GM19328 (cell line): ENCODE results near the gene ELMOD3.
"Not testable (repeated sequence)": the region's sequence is repeated elsewhere in the genome, so short reads cannot be mapped to it uniquely, and the experiment has no call there.

Experiments used
- ATAC-seq: cut with Tn5 transposase; IDR thresholded peaks from one replicate; pipeline ENCODE4 v1.9.1; 2021; ENCODE audit warnings: mild to moderate bottlenecking, moderate library complexity; ENCODE audit not compliant: unreplicated experiment

ELMOD3 gene

DNA sequence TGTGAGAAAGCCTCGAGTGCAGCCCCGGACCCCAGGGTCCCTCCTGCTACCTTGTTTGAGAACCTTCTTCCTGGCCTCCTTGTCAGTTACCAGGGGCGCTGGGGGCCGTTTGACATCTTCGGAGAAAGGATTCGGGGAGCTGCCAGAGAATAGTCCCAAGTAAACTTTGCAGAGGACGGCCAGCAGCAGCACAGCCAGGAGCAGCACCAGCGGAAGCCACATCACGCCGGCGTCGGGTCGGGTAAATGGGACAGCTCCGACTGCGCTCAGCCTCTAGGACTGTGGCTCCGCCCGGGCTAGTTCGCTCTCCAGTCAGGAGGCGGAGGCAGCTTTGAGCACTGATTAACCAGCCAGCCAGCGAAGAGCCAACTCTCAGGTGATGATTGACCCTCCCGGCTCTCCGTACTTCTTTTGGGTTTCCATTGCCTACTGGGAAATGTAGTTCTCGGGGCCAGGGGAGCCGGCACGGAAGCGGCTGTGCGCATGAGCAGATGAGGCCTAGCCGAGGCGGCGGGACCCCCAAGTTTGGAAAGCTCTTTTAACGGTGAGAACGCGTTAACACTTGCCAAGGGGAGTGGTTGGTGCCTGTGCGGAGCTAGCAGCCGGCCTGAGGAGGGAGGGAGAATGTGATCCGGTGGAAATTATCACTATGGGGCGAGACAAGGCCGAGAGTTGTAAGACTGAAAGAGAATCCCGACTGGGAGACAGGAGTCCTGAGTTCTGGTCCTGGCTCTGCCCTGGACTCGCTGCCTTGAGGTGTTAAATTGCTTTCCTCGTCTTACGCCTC lies at the start of gene ELMOD3, which contains the start of gene RETSAT:
Gene ELMOD3 (plus strand): TSS at position 484 of the 787 bp plus-strand sequence. CDS start 2,430 bp downstream, outside the sequence.
Gene RETSAT (minus strand): TSS at position 243 of the 787 bp plus-strand sequence. CDS start 21 bp downstream, at position 222.
- ATAC-seq, result peak; percentile 98

DNA sequence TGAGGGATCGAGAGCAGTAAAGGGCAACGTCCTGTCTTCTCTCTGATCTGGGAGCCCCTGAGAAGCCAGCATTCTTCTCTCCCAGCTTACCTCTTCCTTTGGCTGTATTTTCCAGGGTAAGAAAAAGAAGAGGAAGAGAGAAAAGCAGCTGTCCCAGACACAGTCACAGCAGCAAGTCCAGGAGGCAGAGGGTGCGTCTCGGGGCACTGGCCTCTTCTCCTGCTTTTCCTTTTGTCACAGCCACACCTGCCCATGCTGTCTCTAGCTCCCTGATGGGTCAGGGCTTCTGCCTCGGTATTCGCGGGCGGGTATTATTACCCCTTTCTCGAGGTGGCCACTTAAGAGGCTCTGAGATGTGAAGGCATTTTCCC lies 47.1 kb upstream of the ELMOD3 start:
- no peak for ATAC-seq

DNA sequence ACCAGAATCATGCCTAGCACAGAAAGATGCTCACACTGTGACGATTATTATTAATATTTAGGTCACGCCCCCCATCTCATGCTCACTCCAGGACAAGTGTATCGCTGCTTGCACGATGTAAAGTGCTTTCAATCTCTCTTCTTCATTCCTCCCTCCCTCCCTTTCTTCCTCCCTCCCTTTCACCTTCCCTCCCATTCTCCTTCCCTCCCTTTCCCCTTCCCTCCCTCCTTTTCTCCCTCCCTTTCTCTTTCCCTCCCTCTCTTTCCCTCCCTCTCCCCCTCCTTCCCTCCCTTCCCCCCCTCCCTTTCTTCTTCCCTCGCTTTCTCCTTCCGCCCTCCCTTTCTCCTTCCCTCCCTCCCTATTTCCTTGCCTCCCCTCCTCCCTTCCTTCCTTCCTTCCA lies 46.4 kb upstream of the ELMOD3 start:
- no peak for ATAC-seq

DNA sequence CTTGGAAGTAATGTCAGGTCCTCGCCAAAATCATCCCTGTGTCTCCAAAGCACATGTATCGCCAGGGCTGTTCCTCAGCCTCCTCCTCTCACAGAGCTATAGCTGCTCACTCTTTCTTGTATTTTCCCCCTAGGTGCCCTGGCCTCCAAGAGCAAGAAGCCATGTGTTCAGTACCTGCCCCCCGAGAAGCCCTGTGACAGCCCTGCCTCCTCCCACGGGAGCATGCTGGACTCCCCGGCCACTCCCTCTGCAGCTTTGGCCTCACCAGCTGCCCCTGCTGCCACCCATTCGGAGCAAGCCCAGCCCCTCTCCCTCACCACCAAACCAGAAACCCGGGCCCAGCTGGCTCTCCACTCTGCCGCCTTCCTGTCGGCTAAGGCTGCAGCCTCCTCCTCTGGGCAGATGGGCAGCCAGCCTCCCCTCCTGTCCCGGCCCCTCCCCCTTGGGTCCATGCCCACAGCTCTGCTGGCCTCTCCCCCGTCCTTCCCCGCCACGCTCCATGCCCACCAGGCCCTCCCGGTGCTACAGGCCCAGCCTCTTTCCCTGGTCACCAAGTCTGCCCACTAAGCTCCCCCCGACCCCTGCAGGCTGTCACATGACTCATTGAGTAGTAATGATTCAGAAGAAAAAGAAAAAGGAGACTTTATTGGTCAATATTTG lies 45.5 kb upstream of the ELMOD3 start:
- no peak for ATAC-seq

DNA sequence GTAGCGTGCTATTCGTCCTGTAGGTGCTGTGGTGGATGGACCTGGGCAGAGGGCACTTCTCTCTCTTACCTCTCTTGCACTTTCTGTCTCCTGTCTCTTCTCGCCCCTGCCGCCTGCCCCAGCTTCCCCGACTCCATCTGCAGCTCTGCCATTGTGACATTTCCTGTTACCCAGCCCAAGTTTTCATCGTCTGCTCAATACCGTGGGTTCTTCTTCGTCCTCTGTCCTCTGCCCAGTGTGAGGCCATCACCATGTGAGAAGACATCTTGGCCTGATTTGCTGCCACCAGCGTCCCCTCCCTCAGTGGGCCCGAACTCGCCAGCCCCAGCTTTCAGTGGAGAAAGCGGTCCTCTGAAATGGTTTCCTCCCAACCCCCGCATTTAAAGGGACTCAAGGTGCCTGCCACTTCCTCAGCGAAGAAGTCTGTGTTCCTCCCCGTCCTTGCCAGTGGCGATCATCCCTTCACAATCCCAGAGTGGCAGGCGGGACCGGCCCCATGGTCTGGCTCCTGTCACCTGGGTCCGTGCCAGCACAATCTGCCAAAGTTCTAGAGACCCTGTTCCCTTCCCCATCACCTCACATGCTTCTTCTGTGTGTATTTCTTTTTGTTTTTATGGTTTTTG lies 44.8 kb upstream of the ELMOD3 start:
- ATAC-seq, result no peak

DNA sequence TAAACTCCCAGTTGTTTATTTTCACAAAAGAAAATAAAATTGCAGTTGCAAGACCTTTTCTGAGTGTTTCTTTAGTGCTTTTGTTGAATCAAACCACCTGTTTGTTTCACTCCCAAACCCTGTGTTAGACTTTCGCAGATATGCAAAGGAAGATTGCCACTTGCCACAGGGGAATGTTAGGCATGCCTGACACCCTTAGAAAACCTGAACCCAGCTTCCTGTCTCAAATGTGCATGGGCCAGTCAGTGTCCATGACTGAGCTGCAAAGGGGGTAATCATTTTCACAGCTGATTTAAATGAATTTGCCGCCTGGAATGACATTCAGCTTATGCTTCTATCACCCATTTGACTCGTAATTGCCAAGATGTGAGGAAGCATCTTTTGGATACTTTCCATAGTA lies 44.2 kb upstream of the ELMOD3 start:
- no peak for ATAC-seq

DNA sequence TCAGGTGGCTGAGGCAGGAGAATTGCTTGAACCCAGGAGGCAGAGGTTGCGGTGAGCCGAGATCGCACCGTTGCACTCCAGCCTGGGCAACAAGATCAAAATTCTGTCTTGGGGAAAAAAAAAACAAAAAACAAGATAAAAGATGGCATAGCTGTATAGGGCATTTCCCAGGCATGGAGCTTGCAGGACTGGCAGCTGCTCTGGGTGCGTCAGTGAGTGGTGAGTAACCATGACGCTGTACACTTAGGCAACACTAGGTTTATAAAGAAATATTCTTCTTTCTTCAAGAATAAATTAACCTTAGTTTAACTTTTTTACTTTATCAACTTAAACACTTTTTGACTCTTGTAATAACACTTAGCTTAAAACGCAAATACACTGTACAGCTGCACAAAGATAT lies 42.2 kb upstream of the ELMOD3 start:
- no peak for ATAC-seq

DNA sequence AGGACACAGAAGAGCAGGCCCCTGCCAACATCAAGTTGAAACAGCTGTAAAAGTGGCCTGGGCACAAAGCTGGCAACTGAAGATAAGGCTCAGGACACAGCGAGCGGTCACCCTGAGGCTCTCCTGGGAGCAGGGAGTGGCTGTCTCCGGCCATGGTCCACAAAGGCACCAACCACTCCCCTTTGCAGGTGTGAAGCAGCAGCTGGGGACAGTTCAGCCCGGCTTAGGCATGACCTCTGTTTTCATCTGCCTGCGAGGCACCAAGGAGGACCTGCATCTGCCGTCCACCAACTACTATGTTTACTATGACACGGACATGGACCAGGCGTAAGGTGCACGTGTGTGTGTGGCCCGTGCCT lies 39.7 kb upstream of the ELMOD3 start:
- ATAC-seq, result no peak

DNA sequence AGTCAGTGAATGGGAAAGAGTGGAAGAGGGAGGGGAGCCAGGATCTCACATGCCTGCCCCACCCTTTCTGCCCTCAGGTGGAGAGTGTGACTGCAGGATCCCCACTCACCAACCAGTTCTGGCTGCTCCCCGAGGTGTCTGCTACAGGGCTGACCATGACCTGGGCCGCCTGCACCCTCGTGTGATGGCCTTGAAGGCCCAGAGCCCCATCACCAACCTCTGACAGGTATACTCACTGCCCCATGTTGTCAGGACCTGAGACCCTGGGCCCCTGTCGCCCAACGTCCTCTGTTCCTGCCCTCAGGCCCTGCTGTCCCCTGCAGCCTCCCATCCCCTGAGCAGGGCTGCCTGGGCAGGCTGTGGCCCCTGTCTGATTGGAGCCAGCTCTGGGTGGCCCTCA lies 38.6 kb upstream of the ELMOD3 start:
- not testable (repeated sequence) for ATAC-seq

DNA sequence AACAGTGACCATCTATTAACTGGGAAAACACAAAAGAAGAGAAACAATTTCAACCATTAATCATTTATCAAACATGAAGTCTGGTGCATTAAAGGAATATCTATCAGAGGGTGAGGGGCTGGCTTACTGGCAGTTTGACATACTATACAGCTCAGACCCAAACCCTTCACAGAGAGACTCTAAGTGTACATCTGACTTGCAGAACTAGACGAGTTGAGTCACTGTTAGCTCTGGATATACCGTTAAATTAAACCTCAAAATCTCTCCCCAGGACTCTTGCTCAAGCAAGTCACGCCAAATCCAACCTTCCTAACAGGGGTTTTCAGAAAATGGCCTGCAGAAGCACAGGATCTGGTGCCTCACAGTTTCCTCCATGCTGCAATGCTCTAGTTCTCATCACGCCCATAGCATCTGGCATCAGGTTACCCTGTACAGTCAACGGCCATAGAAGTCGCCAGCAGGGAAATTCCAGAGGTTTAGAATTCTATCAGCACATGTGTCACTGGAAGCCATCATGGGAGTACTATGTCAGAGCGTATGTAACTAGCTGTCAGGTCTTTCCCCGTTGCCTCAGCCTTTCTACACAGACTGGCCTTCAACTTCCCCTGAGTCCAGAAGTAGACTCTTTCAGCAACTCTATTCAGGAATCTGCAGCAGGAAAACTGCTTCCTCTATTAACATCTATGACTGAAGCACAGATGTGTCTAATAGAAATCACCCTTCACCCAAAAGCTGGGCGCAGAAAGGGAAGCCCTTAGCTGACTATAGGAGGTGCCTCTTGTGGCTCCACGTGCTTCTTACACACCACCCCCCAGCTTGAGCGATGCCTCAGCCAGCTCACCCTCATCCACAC lies 36.1 kb upstream of the ELMOD3 start:
- ATAC-seq, result no peak

DNA sequence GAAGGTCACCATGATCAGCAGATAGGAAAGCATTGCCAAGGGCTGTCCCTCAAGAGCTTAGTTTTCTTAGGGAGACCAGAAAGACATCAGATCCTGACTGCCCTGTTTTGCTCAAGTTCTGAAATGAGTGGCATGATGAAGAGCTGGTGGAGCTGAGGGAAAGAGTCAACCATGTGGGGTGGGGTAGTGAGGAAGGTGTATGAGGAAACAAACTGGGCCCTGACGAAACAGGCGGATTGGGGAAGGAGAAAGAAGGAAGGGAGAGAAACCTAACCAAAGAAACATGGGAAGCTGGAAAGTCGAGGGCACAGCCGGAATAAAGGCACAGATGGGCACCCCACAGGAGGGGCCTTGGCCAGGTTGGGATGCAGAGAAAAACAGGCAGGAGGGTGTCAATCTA lies 34.8 kb upstream of the ELMOD3 start:
- no peak for ATAC-seq

DNA sequence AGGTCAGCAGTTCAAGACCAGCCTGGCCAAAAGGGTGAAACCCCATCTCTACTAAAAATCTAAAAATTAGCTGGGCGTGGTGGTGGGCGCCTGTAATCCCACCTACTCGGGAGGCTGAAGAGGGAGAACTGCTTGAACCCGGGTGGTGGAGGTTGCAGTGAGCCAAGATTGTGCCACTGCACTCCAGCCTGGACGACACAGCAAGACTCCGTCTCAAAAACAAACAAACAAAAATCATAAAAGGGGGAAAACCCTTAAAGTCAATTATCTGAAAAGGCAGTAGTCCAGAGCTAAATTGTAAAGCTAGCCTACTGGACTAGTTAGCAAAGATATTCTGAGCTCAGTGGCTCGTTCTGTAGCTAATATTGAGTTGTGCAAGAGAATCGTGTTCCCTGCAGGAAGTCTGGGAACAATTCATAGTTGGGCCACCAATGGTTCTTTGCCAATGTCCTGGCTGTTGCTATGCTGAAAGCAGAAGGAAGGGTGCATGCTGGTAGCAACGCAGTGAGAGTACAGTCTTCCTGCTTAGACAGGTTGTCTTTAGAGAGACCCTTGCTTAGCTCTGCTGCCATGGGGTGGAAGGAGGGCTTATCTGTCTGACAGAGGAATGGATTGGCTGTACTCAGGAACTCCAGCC lies 31.1 kb upstream of the ELMOD3 start:
- no peak for ATAC-seq

DNA sequence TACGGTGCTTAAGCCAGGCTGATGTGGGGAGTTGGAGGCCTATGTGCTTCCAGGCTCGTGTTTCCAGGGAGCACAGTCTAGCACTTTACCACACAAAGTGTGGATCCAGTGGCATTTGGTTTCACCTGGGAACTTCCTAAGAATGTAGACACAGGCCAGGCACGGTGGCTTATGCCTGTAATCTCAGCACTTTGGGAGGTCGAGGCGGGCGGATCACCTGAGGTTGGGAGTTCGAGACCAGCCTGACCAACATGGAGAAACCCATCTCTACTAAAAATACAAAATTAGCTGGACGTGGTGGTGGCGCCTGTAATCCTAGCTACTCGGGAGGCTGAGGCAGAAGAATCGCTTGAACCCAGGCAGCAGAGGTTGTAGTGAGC lies 30.6 kb upstream of the ELMOD3 start:
- ATAC-seq, result not testable (repeated sequence)

DNA sequence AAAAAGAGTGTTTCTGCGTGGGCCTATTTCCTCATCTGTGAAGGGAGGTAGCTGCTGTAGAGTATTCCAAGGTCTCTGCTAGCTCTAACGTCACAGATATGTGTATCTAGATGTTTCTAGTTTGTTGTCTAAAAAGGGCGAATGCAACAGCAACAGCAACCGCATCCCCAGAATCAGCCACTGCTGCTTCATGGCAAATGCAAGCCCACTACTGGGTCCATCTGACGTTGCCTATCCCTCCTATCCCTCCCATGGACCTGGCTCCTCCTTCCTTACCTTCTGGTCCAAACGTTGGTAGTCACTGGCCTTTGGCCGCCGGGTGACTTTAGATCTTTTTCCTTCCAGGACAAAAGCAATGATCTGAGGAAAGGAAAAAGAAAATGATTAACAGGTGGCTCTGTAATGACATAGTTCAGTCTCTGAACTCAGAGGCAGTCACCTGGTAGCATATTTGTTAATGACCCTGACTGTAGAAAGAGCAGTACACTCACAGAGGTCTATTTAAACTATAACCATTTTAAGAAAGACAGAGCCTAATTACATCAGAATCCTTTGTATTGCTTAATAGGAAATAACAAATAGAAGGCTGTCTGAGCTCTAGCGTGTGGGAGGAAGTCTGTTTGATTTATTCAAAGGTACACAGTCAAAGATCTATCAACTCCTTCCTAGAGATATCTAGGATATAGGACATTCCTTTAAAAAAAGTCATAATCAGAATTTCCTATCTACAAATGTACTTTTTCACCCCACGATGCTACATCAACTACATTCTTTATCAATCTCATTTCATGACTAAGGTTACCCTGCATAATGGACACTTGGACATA lies 29.7 kb upstream of the ELMOD3 start:
- no peak for ATAC-seq

DNA sequence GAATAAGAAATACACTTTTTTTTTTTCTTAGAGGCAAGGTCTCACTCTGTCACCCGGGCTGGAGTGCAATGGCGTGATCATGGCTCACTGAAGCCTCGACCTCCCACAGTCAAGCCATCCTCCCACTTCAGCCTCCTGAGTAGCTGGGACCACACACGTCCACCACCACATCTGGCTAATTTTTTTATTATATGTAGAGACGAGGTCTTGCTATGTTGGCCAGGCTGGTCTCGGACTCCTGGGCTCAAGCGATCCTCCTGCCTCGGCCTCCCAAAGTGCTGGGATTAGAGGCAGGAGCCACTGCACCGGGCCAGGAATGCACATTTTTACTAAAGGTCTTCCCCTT lies 29.1 kb upstream of the ELMOD3 start:
- no peak for ATAC-seq

DNA sequence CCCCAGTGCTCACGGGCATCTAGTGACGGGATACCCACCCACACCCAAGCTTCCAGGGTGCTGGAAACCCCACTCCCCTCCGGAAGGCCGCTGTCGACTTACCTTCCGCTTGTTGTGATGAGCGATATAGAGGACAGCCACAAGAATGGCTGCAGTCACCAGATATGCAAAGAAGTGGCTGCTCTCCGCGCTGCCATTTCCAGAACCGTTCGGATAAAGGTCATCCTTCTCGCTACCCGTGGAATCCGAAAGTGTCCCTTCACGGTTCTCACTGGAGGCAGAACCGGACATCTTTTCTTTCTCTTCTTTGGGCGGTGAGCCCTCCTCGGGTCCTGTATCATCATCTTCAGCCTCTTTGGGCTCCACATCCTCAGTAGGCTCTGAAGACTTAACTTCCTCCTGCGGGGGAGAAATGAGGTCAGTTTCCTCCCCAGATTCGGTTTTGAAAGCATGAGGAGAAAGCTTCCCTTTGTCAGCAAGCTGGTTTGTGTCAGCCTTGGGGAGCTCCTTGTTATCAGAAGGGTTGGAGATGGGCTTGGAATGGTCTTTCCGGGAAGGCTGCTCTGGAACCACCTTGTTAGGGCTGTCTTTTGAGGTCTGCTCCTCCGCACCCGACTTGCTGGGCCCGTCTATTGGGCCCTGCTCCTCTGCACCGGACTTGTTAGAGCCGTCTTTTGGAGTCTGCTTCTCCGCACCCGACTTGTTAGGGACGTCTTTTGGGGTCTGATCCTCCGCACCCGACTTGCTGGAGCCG lies 28.0 kb upstream of the ELMOD3 start:
- ATAC-seq, result no peak

DNA sequence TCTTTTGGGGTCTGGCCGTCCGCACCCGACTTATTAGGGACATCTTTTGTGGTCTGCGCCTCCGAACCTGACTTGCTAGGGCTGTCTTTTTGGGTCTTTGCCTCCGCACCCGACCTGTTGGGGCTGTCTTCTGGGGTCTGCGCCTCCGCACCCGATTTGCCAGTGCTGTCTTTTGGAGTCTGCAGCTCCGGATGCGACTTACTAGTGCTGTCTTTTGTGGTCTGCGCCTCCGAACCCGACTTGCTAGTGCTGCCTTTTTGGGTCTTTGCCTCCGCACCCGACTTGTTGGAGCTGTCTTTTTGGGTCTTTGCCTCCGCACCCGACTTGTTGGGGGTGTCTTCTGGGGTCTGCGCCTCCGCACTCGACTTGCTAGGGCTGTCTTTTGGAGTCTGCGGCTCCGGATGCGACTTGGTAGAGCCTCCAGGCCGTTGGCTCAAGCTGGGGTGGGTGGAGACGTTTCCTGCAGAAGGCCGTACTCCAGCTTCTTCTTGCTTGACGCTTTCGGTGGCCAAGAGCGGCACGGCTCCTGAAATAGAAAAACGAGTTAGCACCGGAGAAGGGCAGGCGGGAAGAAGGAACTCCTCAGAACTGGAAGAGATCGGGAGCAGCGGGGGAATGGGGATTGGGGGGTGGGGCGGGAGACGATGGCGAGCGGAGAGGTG lies 27.3 kb upstream of the ELMOD3 start:
- ATAC-seq, result no peak

DNA sequence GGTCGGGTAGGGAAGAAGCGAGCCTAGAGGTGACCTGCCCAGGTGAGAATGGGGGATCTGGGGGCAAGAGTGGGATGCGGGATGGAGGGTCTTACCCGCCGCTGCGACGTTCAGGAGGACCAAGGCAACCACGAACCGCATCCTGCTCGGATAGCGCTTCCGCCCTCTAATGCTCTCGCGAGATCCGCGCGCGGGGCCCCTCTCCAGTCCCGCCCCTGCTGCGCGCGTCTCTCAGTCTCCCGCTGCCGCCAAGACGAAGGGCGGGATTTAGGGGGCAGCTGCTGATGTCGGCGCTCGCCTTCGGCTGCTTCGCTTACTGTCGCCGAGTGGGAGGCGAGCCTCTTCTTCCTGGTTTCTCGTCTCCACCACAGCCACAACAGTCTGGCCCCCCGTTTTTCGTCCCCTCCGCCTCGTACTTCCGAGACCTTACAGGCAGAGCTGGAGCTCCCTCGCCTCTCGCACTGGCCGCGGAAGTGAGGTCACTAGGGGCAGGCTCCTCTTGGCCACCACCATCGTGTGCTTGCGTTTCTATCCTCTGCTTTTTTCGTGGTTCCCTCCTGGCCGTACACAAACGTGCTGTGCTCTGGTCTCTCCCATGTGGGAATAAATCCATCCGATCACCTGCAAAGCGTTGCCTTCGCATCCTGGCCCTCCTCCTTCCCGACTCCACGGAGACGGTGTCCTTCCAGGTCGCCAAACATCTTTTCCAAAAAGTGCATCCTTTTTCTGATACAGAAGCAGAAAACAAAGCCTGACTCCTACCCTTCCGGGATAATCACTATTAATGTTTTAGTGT lies 26.5 kb upstream of the ELMOD3 start, which contains the start of gene TGOLN2:
Gene TGOLN2 (minus strand): TSS at position 168 of the 796 bp plus-strand sequence. CDS start 27 bp downstream, at position 141.
- peak; percentile 74 for ATAC-seq
